ENCODE measurements around the gene L3MBTL2.
"Not testable (repeated sequence)": the region's sequence is repeated elsewhere in the genome, so short reads cannot be mapped to it uniquely, and the experiment has no call there.

The L3MBTL2 gene

GRCh38 chr22:41242396-41243117, 37.4 kb downstream of the L3MBTL2 start:
- no peak for DNase-seq

- DNase-seq, result no peak
Observed at GRCh38 chr22:41243361-41243760, 38.2 kb downstream of the L3MBTL2 start.

- no peak for DNase-seq
Observed at GRCh38 chr22:41245917-41246499, 40.9 kb downstream of the L3MBTL2 start.

GRCh38 chr22:41247703-41248102, 42.6 kb downstream of the L3MBTL2 start:
- no peak for DNase-seq

GRCh38 chr22:41248314-41248713, 43.2 kb downstream of the L3MBTL2 start:
- no peak for DNase-seq

GRCh38 chr22:41248758-41249157, 43.6 kb downstream of the L3MBTL2 start:
- DNase-seq, result no peak

GRCh38 chr22:41249442-41249841, 44.3 kb downstream of the L3MBTL2 start:
- no peak for DNase-seq

- DNase-seq, result no peak
Observed at GRCh38 chr22:41250127-41250526, 45.0 kb downstream of the L3MBTL2 start.

GRCh38 chr22:41252365-41252764, 47.3 kb downstream of the L3MBTL2 start:
- DNase-seq, result no peak

GRCh38 chr22:41254230-41254629, 49.1 kb downstream of the L3MBTL2 start:
- no peak for DNase-seq

GRCh38 chr22:41256254-41257253, 51.4 kb downstream of the L3MBTL2 start:
- no peak for DNase-seq

GRCh38 chr22:41257696-41258095, 52.6 kb downstream of the L3MBTL2 start:
- DNase-seq, result no peak

- DNase-seq, result not testable (repeated sequence)
Observed at GRCh38 chr22:41259756-41260155, 54.6 kb downstream of the L3MBTL2 start.

GRCh38 chr22:41260871-41261270, 55.8 kb downstream of the L3MBTL2 start:
- no peak for DNase-seq

GRCh38 chr22:41261541-41262249, 56.6 kb downstream of the L3MBTL2 start:
- DNase-seq, result no peak

- no peak for DNase-seq
Observed at GRCh38 chr22:41262250-41262765, 57.2 kb downstream of the L3MBTL2 start.

- DNase-seq, result no peak
Observed at GRCh38 chr22:41263704-41264103, 58.6 kb downstream of the L3MBTL2 start.

- no peak for DNase-seq
Observed at GRCh38 chr22:41264408-41264941, 59.4 kb downstream of the L3MBTL2 start.

GRCh38 chr22:41267958-41268357, 62.8 kb downstream of the L3MBTL2 start:
- no peak for DNase-seq

GRCh38 chr22:41271787-41272186, 66.7 kb downstream of the L3MBTL2 start:
- DNase-seq, result no peak

GRCh38 chr22:41273128-41273527, 68.0 kb downstream of the L3MBTL2 start:
- no peak for DNase-seq

- DNase-seq, result no peak
Observed at GRCh38 chr22:41274856-41275255, 69.7 kb downstream of the L3MBTL2 start.

Data from 8988T (cell line).